WTC11 (cell line): ENCODE data around the gene SRGN.

Source experiments
- CTCF ChIP-seq: fragments of 200-600 bp; IDR thresholded peaks from 2 replicates; pipeline ENCODE4 v1.8.0; 2022; ENCODE audit warnings: antibody characterized with exemption
- E2F4 ChIP-seq: sonication (generic); formaldehyde crosslinking; IDR thresholded peaks from 2 replicates; pipeline ENCODE4 v1.8.1; 2022; ENCODE audit warnings: low read depth, mild to moderate bottlenecking, moderate library complexity, missing genetic modification reagents, borderline replicate concordance
- NFYB ChIP-seq: sonication (generic); formaldehyde crosslinking; conservative IDR thresholded peaks from 2 replicates; pipeline ENCODE4 v1.8.0; 2022; ENCODE audit warnings: low read depth, missing genetic modification reagents

GRCh38 chr10:69103784-69104183 is 15.9 kb downstream of the SRGN start:
- TF ChIP-seq NFYB (CRISPR knock-in tag) (no peak), CTCF (no peak), E2F4 (CRISPR knock-in tag) (no peak)
